Adrenal gland (tissue), 5 donors: ENCODE results near the gene PRRT1.
"Not testable (repeated sequence)": the region's sequence is repeated elsewhere in the genome, so short reads cannot be mapped to it uniquely, and the experiment has no call there.

Experiments
- CTCF ChIP-seq, 6 experiments: fragments of 450-650 bp in 4 of 6; fragments of 200-600 bp in 2 of 6; sonication (generic) in 1 of 6; IDR thresholded peaks; 1 replicate in 5 of 6; 2 replicates in 1 of 6; pipeline versions ENCODE4 v1.5.1 to v1.8.0; 2016 to 2021; ENCODE audit warnings: antibody characterized with exemption in 6 of 6, mild to moderate bottlenecking in 2 of 6, moderate library complexity in 1 of 6
- POLR2A ChIP-seq, 2 donors: fragments of 450-650 bp; IDR thresholded peaks; one replicate each; pipeline ENCODE4 v1.6.1; 2017; ENCODE audit warnings: antibody characterized with exemption in 2 of 2, mild to moderate bottlenecking in 2 of 2, moderate library complexity in 1 of 2
- donor health status: DM: no; HTN: no; CAD: no.

DNA sequence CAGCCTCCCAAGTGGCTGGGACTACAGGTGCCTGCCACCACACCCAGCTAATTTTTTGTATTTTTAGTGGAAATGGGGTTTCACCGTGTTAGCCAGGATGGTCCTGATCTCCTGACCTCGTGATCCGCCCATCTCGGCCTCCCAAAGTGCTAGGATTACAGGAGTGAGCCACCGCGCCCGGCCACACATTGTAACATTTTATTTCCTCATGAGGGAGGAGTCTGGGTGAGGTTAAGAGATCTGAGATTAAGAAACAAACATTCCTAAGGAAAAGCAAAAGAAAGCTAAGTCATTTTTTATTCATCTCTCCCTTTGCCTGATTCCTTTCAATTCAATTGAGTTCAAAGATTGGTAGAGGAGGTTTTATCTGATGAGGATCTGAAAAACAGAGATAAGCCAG lies 7.5 kb downstream of the PRRT1 start:
- not testable (repeated sequence) for TF ChIP-seq CTCF, POLR2A (IDR thresholded peaks at IDR 0.05)
